Dermis microvascular lymphatic vessel endothelial cell (primary cell): ENCODE data around the gene USP15. TPM values are rescaled to one million over a fixed set of nuclear protein-coding genes. Genes with fewer than 3 reads are reported as not detected.
A peak's percentile ranks its signal among the peaks of the same experiment; 100 is the strongest.
"Not testable (repeated sequence)": the region's sequence is repeated elsewhere in the genome, so short reads cannot be mapped to it uniquely, and the experiment has no call there.

Source experiments
- DNase-seq, 2 donors: peaks; one replicate each; pipeline versions ENCODE4 v3.0.0 to v3.0.0-alpha.2; 2010; ENCODE audit warnings: low read depth in 2 of 2
- total RNA-seq: library from RNA; depleted of rRNA; stranded (reverse); fragments of >200 nt; gene quantifications from 2 replicates; pipeline ENCODE4 v1.2.1, GENCODE V29; 2014

USP15 gene
- total RNA-seq, 1 donor from 2014 or later, result 55.6 TPM

- peak; percentile 24 to 61 for DNase-seq
Measured at GRCh38 chr12:62438098-62438692, 178.0 kb downstream of the USP15 start.

DNA sequence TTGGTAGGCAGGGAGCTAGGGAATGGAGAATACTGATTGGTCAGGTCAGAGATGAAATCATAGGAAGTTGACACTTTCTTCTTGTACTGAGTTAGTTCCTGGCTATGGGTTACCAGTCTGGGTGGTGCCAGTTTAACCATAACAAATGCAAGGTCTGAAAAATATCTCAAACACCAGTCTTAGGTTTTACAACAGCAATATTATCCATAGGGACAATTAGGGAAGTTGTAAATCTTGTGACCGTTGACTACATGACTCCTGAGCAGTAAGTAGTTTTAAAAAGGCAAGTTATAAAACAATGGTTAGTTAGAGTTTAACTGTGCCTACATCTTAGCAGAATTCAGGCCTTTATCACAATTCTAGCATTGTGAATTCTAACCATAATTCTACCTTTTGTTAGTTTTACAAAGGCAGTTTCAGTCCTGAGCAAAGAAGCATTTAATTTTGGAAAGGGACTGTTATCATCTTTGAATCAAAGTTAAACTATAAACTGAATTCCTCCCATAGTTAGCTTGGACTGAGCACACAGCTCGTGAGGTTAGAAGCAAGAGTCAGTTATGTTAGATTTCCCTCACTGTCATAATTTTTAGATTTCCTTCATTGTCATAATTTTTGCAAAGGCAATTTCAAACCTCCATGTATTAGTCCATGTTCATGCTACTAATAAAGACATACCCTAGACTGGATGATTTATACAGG, 186.7 kb downstream of the USP15 start:
- DNase-seq, result no peak

DNA sequence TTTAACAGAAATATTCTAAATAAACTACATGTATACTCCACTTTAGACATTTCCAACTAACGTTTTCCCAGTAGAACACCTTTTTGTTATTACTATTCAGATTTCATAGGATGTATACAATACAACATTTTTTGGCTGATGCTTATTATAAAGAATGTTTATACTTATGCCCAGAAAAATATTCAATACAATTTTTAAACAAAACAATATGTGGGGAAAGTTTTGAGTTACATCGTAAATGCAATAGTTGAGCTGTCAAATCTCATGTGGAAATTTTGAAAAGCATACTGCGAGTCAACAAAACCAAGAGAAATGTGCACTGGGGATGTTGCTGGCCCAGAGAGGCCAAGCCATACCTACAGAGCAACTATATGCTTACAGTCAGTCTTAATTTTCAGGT, 188.2 kb downstream of the USP15 start:
- DNase-seq, result no peak

DNA sequence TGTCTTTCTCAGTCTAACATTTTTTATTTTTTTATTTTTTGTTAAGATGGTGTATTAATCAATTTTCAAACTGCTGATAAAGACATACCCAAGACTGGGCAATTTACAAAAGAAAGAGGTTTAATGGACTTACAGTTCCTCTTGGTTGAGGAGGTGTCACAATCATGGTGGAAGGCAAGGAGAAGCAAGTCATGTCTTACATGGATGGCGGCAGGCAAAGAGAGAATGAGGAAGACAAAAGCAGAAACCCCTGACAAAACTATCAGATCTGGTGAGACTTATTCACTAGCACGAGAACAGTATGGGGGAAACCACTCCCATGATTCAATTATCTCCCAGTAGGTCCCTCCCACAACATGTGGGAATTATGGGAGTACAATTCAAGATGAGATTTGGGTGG, 195.2 kb downstream of the USP15 start:
- DNase-seq, result not testable (repeated sequence)

DNA sequence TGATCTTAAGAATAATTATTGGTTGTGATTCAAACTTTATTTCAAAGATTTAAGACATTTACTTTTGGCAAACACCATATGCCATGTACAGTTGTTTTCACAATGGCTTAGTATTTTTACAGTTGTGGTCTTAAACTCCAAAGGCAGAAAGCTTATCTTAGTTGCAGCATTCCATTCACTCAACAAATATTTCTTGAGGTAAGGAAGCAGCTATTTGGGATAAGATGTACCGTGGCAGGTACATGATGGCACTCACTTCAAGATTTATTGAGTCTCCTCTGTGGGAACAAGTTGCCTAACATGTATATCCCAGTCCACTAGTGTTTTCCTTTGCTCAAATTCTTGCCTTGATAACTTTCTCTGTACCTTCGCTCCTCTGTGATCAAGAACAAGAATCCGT, 198.4 kb downstream of the USP15 start:
- no peak for DNase-seq

DNA sequence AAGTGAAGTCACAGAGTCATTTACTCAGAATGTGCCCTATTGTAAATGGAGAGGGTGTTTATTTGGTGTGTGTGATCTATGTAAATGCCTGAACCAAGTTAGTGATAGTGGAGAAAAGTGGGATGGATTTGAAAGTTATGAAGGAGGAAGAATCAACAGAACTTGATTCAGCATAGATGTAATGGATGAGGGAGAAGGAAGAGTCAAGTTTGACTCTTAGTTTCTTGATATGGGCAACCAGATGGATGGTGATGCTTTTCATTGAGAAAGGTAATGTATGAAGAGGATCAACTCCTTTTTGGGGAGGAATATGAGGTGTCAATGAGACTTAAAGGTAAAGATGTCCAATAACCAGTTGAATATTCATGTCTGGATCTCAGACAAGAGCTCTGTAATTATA, 199.8 kb downstream of the USP15 start:
- DNase-seq, result no peak

DNA sequence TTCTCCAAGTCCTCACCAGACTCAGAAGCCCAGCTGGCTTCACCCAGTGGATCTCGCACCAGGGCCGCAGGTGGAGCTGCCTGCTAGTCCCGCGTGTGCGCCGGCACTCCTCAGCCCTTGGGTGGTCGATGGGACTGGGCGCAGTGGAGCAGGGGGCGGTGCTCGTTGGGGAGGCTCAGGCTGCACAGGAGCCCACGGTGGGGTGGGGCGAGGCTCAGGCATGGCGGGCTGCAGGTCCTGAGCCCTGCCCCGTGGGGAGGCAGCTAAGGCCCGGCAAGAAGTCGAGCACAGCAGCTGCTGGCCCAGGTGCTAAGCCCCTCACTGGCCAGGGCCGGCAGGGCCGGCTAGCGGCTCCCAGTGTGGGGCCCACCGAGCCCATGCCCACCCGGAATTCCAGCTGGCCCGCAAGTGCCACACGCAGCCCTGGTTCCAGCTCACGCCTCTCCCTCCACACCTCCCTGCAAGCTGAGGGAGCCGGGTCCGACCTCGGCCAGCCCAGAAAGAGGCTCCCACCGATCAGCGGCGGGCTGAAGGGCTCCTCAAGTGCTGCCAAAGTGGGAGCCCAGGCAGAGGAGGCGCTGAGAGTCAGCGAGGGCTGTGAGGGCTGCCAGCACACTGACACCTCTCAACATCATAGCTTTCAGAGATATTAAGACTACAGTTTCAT, 201.1 kb downstream of the USP15 start:
- DNase-seq, result not testable (repeated sequence)

DNA sequence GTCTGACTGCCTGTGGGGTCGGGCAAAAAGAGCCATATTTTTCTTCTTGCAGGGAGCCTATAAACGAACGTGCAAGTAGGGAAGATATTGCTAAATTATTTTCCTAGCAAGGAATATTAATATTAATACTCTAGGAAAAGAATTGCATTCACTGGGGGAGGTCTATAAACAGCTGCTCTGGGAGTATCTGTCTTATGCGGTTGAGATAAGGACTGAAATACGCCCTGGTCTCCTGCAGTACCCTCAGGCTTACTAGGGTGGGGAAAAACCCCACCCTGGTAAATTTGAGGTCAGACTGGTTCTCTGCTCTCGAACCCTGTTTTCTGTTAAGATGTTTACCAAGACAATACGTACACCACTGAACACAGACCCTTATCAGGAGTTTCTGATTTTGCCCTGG, 203.0 kb downstream of the USP15 start:
- DNase-seq, result not testable (repeated sequence)

Other genes starting within 250 kb of the USP15 start
- gene MON2, start 206.4 kb downstream of the USP15 start, total RNA-seq, result 15.9 and 23.3 TPM in 2 replicates